ENCODE measurements around the gene RSPO3. TPM values are rescaled to one million over a fixed set of nuclear protein-coding genes. Genes with fewer than 3 reads are reported as not detected.

Gene RSPO3
- total and polyA plus RNA-seq, 9 of the 15 experiments (the other 6 are each of a cell fraction or from before 2014, with no cell fraction given): not detected

GRCh38 chr6:127146932-127147331, 28.5 kb downstream of the RSPO3 start (continued):
- no peak for TF ChIP-seq ZNF347 (CRISPR knock-in tag; IDR thresholded peaks at IDR 0.05; ENCODE audit: low read depth)
- TF ChIP-seq SAFB2 (IDR thresholded peaks at IDR 0.05; ENCODE audit: borderline replicate concordance, low read depth, low read length, severe bottlenecking): no peak

GRCh38 chr6:127147534-127147933, 29.1 kb downstream of the RSPO3 start:
- no TSS peak for BruUV-seq (replicated peaks)
- no peaks in the 10 kb centered on the region for H3K36me3 ChIP-seq (ENCODE audit: control insufficient read depth, insufficient read depth, low read length)
- in situ Hi-C loops (cut with MboI): no loop called here
- no peaks in the 10 kb centered on the region for H3K79me2 ChIP-seq (ENCODE audit: control insufficient read depth, insufficient read depth, low read length)
- no peak overlapping the region for H3K4me3 ChIP-seq
- no peak overlapping the region for H3K9ac ChIP-seq (ENCODE audit: insufficient read depth in 1 of 2, low read depth in 2 of 2, low read length in 2 of 2)
- no peak for TF ChIP-seq NR1H2 (CRISPR knock-in tag; IDR thresholded peaks at IDR 0.05)
- TF ChIP-seq KHSRP (IDR thresholded peaks at IDR 0.05): no peak
- 0% methylated on average over 2 of the region's 2 CpGs for WGBS (ENCODE audit: insufficient coverage, low coverage, missing lambda C conversion rate)
- H2AFZ ChIP-seq (ENCODE audit: low read depth, low read length): no peak overlapping the region
- ChIA-PET POLR2A (no interaction called here), CTCF (ENCODE audit: low intra/inter-chr PET ratio) (no interaction called here)
- no peak for FAIRE-seq
- H3K4me2 ChIP-seq (ENCODE audit: insufficient read depth, low read length): no peak overlapping the region
- ATAC-seq: no peak
- H4K20me1 ChIP-seq (replicated peaks; ENCODE audit: control insufficient read depth, insufficient read depth, low read length): no peaks in the 10 kb centered on the region
- no peak for DNase-seq (ENCODE audit: extremely low read depth in 1 of 4, low spot score in 3 of 4)
- no peak overlapping the region for H3K27ac ChIP-seq (ENCODE audit: extremely low read depth, low read depth, low read length)
- intact Hi-C loops (cut with micrococcal nuclease): no loop called here
- no peaks in the 10 kb centered on the region for H3K27me3 ChIP-seq (ENCODE audit: control insufficient read depth in 2 of 2, insufficient read depth in 2 of 2, low read length in 2 of 2)
- no peaks in the 10 kb centered on the region for H3K4me1 ChIP-seq (replicated peaks in 1 of 2; ENCODE audit: control insufficient read depth in 2 of 2, insufficient read depth in 2 of 2, low read length in 2 of 2)
- no peaks in the 10 kb centered on the region for H3K9me1 ChIP-seq (ENCODE audit: control insufficient read depth, insufficient read depth, low read length)
- H3K9me3 ChIP-seq (replicated peaks; ENCODE audit: control insufficient read depth, insufficient read depth, low read depth, low read length): no peaks in the 10 kb centered on the region

GRCh38 chr6:127148511-127148910, 30.0 kb downstream of the RSPO3 start:
- no peaks in the 10 kb centered on the region for H3K4me1 ChIP-seq (replicated peaks in 1 of 2; ENCODE audit: control insufficient read depth in 2 of 2, insufficient read depth in 2 of 2, low read length in 2 of 2)
- H4K20me1 ChIP-seq (replicated peaks; ENCODE audit: control insufficient read depth, insufficient read depth, low read length): no peaks in the 10 kb centered on the region
- FAIRE-seq (no peak), ATAC-seq (no peak), DNase-seq (ENCODE audit: extremely low read depth in 1 of 4, low spot score in 3 of 4) (no peak)
- POLR2A ChIA-PET: no interaction called here
- H3K27ac ChIP-seq (ENCODE audit: extremely low read depth, low read depth, low read length): no peak overlapping the region
- H3K36me3 ChIP-seq (ENCODE audit: control insufficient read depth, insufficient read depth, low read length): no peaks in the 10 kb centered on the region
- no TSS peak for BruUV-seq (replicated peaks)
- H3K4me2 ChIP-seq (ENCODE audit: insufficient read depth, low read length): no peak overlapping the region
- no peak overlapping the region for H2AFZ ChIP-seq (ENCODE audit: low read depth, low read length)
- no peaks in the 10 kb centered on the region for H3K9me1 ChIP-seq (ENCODE audit: control insufficient read depth, insufficient read depth, low read length)
- intact Hi-C loops (cut with micrococcal nuclease): no loop called here
- in situ Hi-C loops (cut with MboI): no loop called here
- H3K27me3 ChIP-seq (ENCODE audit: control insufficient read depth in 2 of 2, insufficient read depth in 2 of 2, low read length in 2 of 2): no peaks in the 10 kb centered on the region
- H3K79me2 ChIP-seq (ENCODE audit: control insufficient read depth, insufficient read depth, low read length): no peaks in the 10 kb centered on the region
- no peak overlapping the region for H3K9ac ChIP-seq (ENCODE audit: insufficient read depth in 1 of 2, low read depth in 2 of 2, low read length in 2 of 2)
- 4% methylated on average over 3 of the region's 3 CpGs for WGBS (ENCODE audit: insufficient coverage, low coverage, missing lambda C conversion rate)
- H3K4me3 ChIP-seq: no peak overlapping the region
- CTCF ChIA-PET (ENCODE audit: low intra/inter-chr PET ratio): no interaction called here
- H3K9me3 ChIP-seq (replicated peaks; ENCODE audit: control insufficient read depth, insufficient read depth, low read depth, low read length): no peaks in the 10 kb centered on the region
- TF ChIP-seq LARP7 (IDR thresholded peaks at IDR 0.05) (no peak), ARID1B (IDR thresholded peaks at IDR 0.05) (no peak), NR2C1 (IDR thresholded peaks at IDR 0.05) (no peak), NR2C1 (tag; IDR thresholded peaks at IDR 0.05) (no peak), ZNF77 (CRISPR knock-in tag; IDR thresholded peaks at IDR 0.05) (no peak), HINFP (tag; conservative IDR thresholded peaks at IDR 0.05; ENCODE audit: low read depth) (no peak), ATF2 (CRISPR knock-in tag; IDR thresholded peaks at IDR 0.05) (no peak), TEAD1 (CRISPR knock-in tag; IDR thresholded peaks at IDR 0.05) (no peak), ZBTB17 (CRISPR knock-in tag; IDR thresholded peaks at IDR 0.05) (no peak)

All from K562 (cell line).